ENCODE results near the gene CLDN3.
"Not testable (repeated sequence)": the region's sequence is repeated elsewhere in the genome, so short reads cannot be mapped to it uniquely, and the experiment has no call there.

The CLDN3 gene

GRCh38 chr7:73736885-73737284 lies 33.2 kb downstream of the CLDN3 start:
- DNase-seq (ENCODE audit: low read depth), result no peak

GRCh38 chr7:73735528-73735905 lies 34.6 kb downstream of the CLDN3 start:
- DNase-seq (ENCODE audit: low read depth), result no peak

GRCh38 chr7:73734619-73735527 lies 35.2 kb downstream of the CLDN3 start:
- peak; percentile 82 for DNase-seq (ENCODE audit: low read depth)

GRCh38 chr7:73732397-73732796 lies 37.7 kb downstream of the CLDN3 start:
- DNase-seq (ENCODE audit: low read depth), result no peak

- no peak for DNase-seq (ENCODE audit: low read depth)
Measured at GRCh38 chr7:73730485-73730884, 39.6 kb downstream of the CLDN3 start.

GRCh38 chr7:73728551-73728950 lies 41.5 kb downstream of the CLDN3 start:
- no peak for DNase-seq (ENCODE audit: low read depth)

GRCh38 chr7:73727952-73728351 lies 42.1 kb downstream of the CLDN3 start:
- no peak for DNase-seq (ENCODE audit: low read depth)

GRCh38 chr7:73726083-73726466 lies 44.0 kb downstream of the CLDN3 start:
- no peak for DNase-seq (ENCODE audit: low read depth)

GRCh38 chr7:73723813-73724212 lies 46.3 kb downstream of the CLDN3 start:
- DNase-seq (ENCODE audit: low read depth), result no peak

- DNase-seq (ENCODE audit: low read depth), result no peak
Measured at GRCh38 chr7:73722785-73723184, 47.3 kb downstream of the CLDN3 start.

- not testable (repeated sequence) for DNase-seq (ENCODE audit: low read depth)
Measured at GRCh38 chr7:73722182-73722581, 47.9 kb downstream of the CLDN3 start.

GRCh38 chr7:73721377-73721817 lies 48.7 kb downstream of the CLDN3 start:
- DNase-seq (ENCODE audit: low read depth), result no peak

- DNase-seq (ENCODE audit: low read depth), result not testable (repeated sequence)
Measured at GRCh38 chr7:73720443-73720842, 49.6 kb downstream of the CLDN3 start.

- no peak for DNase-seq (ENCODE audit: low read depth)
Measured at GRCh38 chr7:73719806-73720169, 50.3 kb downstream of the CLDN3 start.
